ENCODE data around the gene PLCB4. TPM values are rescaled to one million over a fixed set of nuclear protein-coding genes. Genes with fewer than 3 reads are reported as not detected.

The PLCB4 gene
- total RNA-seq, 2 experiments from 2014 or later, result 0.06 TPM; not detected in 1

DNA sequence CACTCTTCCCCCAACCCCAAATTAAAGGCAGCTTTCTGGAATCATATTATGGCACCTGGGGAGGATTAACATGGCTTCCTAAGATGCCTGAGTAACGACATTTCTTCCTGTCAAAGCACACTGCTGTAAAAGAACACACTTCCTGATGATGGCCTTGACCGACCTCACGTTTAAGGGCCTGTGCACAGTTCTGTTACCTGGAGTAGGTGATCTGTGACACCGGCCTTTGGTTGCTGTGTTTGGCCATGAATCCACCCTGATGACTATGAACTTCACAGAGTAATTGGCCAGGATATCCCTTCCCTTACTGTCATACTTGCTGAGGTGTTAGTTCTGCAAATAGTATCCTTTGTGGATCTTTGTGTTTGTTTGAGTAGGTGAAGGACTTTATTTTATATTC is 45.8 kb downstream of the PLCB4 start:
- Histone ChIP-seq H3K4me3 (ENCODE audit: low read length) (no peak overlapping the region), H3K27ac (ENCODE audit: low read depth in 1 of 2, low read length in 2 of 2) (no peak overlapping the region), H3K36me3 (ENCODE audit: insufficient read depth, low read length) (no peaks in the 10 kb centered on the region), H3K9me3 (ENCODE audit: control insufficient read depth in 1 of 2, insufficient read depth in 1 of 2, low read length in 2 of 2) (no peaks in the 10 kb centered on the region), H3K27me3 (ENCODE audit: control insufficient read depth in 1 of 2, insufficient read depth in 2 of 2, low read length in 2 of 2) (no peaks in the 10 kb centered on the region), H3K4me1 (ENCODE audit: insufficient read depth, low read length) (no peaks in the 10 kb centered on the region)
- DNase-seq, result no peak
- H3K36me3 Mint-ChIP-seq (ENCODE audit: low read depth), result no peaks in the 10 kb centered on the region
- no peaks in the 10 kb centered on the region for H3K27me3 Mint-ChIP-seq
- no peaks in the 10 kb centered on the region for H3K9me3 Mint-ChIP-seq
- TF ChIP-seq, protein P1, sequence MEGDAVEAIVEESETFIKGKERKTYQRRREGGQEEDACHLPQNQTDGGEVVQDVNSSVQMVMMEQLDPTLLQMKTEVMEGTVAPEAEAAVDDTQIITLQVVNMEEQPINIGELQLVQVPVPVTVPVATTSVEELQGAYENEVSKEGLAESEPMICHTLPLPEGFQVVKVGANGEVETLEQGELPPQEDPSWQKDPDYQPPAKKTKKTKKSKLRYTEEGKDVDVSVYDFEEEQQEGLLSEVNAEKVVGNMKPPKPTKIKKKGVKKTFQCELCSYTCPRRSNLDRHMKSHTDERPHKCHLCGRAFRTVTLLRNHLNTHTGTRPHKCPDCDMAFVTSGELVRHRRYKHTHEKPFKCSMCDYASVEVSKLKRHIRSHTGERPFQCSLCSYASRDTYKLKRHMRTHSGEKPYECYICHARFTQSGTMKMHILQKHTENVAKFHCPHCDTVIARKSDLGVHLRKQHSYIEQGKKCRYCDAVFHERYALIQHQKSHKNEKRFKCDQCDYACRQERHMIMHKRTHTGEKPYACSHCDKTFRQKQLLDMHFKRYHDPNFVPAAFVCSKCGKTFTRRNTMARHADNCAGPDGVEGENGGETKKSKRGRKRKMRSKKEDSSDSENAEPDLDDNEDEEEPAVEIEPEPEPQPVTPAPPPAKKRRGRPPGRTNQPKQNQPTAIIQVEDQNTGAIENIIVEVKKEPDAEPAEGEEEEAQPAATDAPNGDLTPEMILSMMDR (IDR thresholded peaks at IDR 0.05), result no peak
- H3K27ac Mint-ChIP-seq, result no peak overlapping the region
- ChIA-PET POLR2A (no interaction called here), CTCF (no interaction called here)
- no peak overlapping the region for H3K4me3 Mint-ChIP-seq
- intact Hi-C loops (cut with DNase I, micrococcal nuclease), result no loop called here
- ATAC-seq (ENCODE audit: poor library complexity), result no peak
- no peaks in the 10 kb centered on the region for H3K4me1 Mint-ChIP-seq (ENCODE audit: low read depth)

DNA sequence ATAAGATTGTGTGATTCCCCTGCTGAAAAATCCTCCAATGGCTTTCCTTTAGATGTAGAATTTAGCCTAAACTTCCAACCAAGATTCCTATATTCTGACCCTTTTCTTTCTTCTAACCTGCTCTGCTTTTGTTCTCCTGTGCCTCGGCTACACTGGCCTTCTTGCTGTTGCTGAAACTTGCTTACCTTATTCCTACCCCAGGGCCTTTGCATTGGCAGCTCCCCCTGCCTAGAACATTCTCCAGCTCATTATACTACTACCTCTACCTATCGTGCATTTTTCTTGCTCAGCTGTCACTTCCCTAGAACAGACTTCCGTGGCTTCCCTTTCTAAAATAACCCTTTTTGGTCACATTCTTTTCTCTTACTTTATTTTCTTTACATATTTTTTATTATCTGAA is 48.7 kb downstream of the PLCB4 start:
- DNase-seq (no peak), ATAC-seq (ENCODE audit: poor library complexity) (no peak)
- ChIA-PET CTCF (no interaction called here), POLR2A (no interaction called here)
- Mint-ChIP-seq H3K27me3 (no peaks in the 10 kb centered on the region), H3K4me3 (no peak overlapping the region), H3K9me3 (no peaks in the 10 kb centered on the region), H3K4me1 (ENCODE audit: low read depth) (no peaks in the 10 kb centered on the region), H3K27ac (no peak overlapping the region), H3K36me3 (ENCODE audit: low read depth) (no peaks in the 10 kb centered on the region)
- intact Hi-C loops (cut with DNase I, micrococcal nuclease), result no loop called here
- Histone ChIP-seq H3K4me3 (ENCODE audit: low read length) (no peak overlapping the region), H3K27me3 (ENCODE audit: control insufficient read depth in 1 of 2, insufficient read depth in 2 of 2, low read length in 2 of 2) (no peaks in the 10 kb centered on the region), H3K4me1 (ENCODE audit: insufficient read depth, low read length) (no peaks in the 10 kb centered on the region), H3K9me3 (ENCODE audit: control insufficient read depth in 1 of 2, insufficient read depth in 1 of 2, low read length in 2 of 2) (no peaks in the 10 kb centered on the region), H3K27ac (ENCODE audit: low read depth in 1 of 2, low read length in 2 of 2) (no peak overlapping the region), H3K36me3 (ENCODE audit: insufficient read depth, low read length) (no peaks in the 10 kb centered on the region)
- TF ChIP-seq, protein P1 (IDR thresholded peaks at IDR 0.05), result no peak

DNA sequence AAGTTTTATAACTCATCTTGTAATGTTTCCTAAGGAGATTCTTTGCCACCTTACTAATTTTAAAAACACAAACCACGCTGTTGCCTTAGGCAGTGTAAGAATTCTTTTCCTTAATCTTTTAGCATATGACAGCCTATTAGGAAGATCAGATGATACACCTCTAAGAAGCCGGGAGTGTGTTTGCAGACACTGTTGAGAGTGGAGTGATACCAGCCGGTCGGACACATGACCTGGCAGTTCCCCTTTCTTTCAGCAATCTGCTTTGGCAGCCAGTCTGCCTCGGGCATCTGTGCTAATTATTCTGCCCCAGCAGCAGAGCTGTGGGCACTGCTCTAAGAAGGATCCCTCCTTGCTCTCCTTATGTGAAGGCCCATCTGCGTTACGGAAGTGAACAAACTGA is 50.9 kb downstream of the PLCB4 start:
- TF ChIP-seq, protein P1 (IDR thresholded peaks at IDR 0.05), result no peak
- ChIA-PET CTCF (no interaction called here), POLR2A (no interaction called here)
- no peaks in the 10 kb centered on the region for H3K9me3 ChIP-seq (ENCODE audit: control insufficient read depth in 1 of 2, insufficient read depth in 1 of 2, low read length in 2 of 2)
- intact Hi-C loops (cut with DNase I, micrococcal nuclease), result no loop called here
- no peak overlapping the region for H3K27ac Mint-ChIP-seq
- DNase-seq (no peak), ATAC-seq (ENCODE audit: poor library complexity) (no peak)
- no peaks in the 10 kb centered on the region for H3K36me3 ChIP-seq (ENCODE audit: insufficient read depth, low read length)
- H3K4me1 Mint-ChIP-seq (ENCODE audit: low read depth), result no peaks in the 10 kb centered on the region
- H3K27ac ChIP-seq (ENCODE audit: low read depth in 1 of 2, low read length in 2 of 2), result no peak overlapping the region
- H3K27me3 ChIP-seq (ENCODE audit: control insufficient read depth in 1 of 2, insufficient read depth in 2 of 2, low read length in 2 of 2), result no peaks in the 10 kb centered on the region
- H3K9me3 Mint-ChIP-seq, result no peaks in the 10 kb centered on the region
- no peaks in the 10 kb centered on the region for H3K36me3 Mint-ChIP-seq (ENCODE audit: low read depth)
- H3K4me3 ChIP-seq (ENCODE audit: low read length), result no peak overlapping the region
- H3K4me1 ChIP-seq (ENCODE audit: insufficient read depth, low read length), result no peaks in the 10 kb centered on the region
- no peak overlapping the region for H3K4me3 Mint-ChIP-seq
- no peaks in the 10 kb centered on the region for H3K27me3 Mint-ChIP-seq

All from CD4-positive, alpha-beta T cell (primary cell).